Natural killer cell (primary cell): ENCODE data around the gene ADIPOR2. TPM values are rescaled to one million over a fixed set of nuclear protein-coding genes. Genes with fewer than 3 reads are reported as not detected.

Experiments
- ATAC-seq, 3 donors: fragments of 150-1000 bp in 2 of 3; fragments of 200-7000 bp in 1 of 3; cut with Tn5 transposase; 1 replicate in 1 of 3; 2 replicates in 2 of 3; pipeline ENCODE4 v1.10.0; 2021; ENCODE audit warnings: mild to moderate bottlenecking in 2 of 3, moderate library complexity in 2 of 3
- DNase-seq, 2 donors: peaks; one replicate each; pipeline versions ENCODE4 v3.0.0 to v3.0.0-alpha.2; 2013 to 2021; ENCODE audit warnings: mixed read lengths in 1 of 2
- H3K27ac ChIP-seq: one replicate; pipeline ENCODE4 v1.5.1; 2013; ENCODE audit warnings: mild to moderate bottlenecking, low read length
- H3K27me3 ChIP-seq: one replicate; pipeline ENCODE4 v1.6.1; 2013; ENCODE audit warnings: low read length; ENCODE audit not compliant: control insufficient read depth, insufficient read depth
- H3K36me3 ChIP-seq: one replicate; pipeline ENCODE4 v1.6.1; 2013; ENCODE audit warnings: low read length; ENCODE audit not compliant: control insufficient read depth, insufficient read depth
- H3K4me1 ChIP-seq: one replicate; pipeline ENCODE4 v1.6.1; 2013; ENCODE audit warnings: low read length; ENCODE audit not compliant: control insufficient read depth, insufficient read depth
- H3K4me3 ChIP-seq: one replicate; pipeline ENCODE4 v1.5.1; 2013; ENCODE audit warnings: low read length
- H3K9me3 ChIP-seq: one replicate; pipeline ENCODE4 v1.6.1; 2013; ENCODE audit warnings: low read length; ENCODE audit not compliant: control insufficient read depth, insufficient read depth
- H3K27ac Mint-ChIP-seq, 2 donors: one replicate each; pipeline ENCODE4 v1.8.0; 2022; ENCODE audit warnings: mild to moderate bottlenecking in 2 of 2, mixed read lengths in 2 of 2, moderate library complexity in 1 of 2
- H3K27me3 Mint-ChIP-seq, 2 donors: one replicate each; pipeline ENCODE4 v1.8.0; 2022; ENCODE audit warnings: low read depth in 2 of 2, mixed read lengths in 2 of 2
- H3K36me3 Mint-ChIP-seq: one replicate; pipeline ENCODE4 v1.8.0; 2022; ENCODE audit warnings: mixed read lengths
- H3K4me1 Mint-ChIP-seq, 2 donors: one replicate each; pipeline ENCODE4 v1.8.0; 2022; ENCODE audit warnings: mixed read lengths in 2 of 2
- H3K4me3 Mint-ChIP-seq: one replicate; pipeline ENCODE4 v1.8.0; 2022; ENCODE audit warnings: mild to moderate bottlenecking, moderate library complexity, mixed read lengths
- H3K9me3 Mint-ChIP-seq, 2 donors: one replicate each; pipeline ENCODE4 v1.8.0; 2022; ENCODE audit warnings: mixed read lengths in 2 of 2
- CTCF ChIP-seq: fragments of 200-600 bp; IDR thresholded peaks from one replicate; pipeline ENCODE4 v1.8.0; 2022; ENCODE audit warnings: antibody characterized with exemption
- WGBS: methylation state at CpG from one replicate; pipeline ENCODE4 v1.1.7; 2013; ENCODE audit warnings: missing lambda C conversion rate; ENCODE audit not compliant: insufficient coverage; 5-methylcytosine and 5-hydroxymethylcytosine counted together
- intact Hi-C: fragments of 100-400 bp; cut with micrococcal nuclease; formaldehyde crosslinking; loops from one replicate; pipeline ENCODE4 v1.14.2; 2022
- total RNA-seq, 4 donors: library from RNA; stranded (reverse); fragments of 120-200 nt in 1 of 4; gene quantifications; one replicate each; pipeline versions ENCODE4 v1.2.3 to v1.2.4, GENCODE V29; 2013 to 2022

Gene ADIPOR2
- total RNA-seq, 3 donors from 2014 or later (not counting 1 experiment from before 2014, with no cell fraction given): 38.6 to 48.3 (median 44.0) TPM

GRCh38 chr12:1758376-1758775, 67.5 kb downstream of the ADIPOR2 start:
- Histone ChIP-seq H3K27me3 (no peaks in the 10 kb centered on the region), H3K27ac (no peak overlapping the region), H3K36me3 (peaks cover 27% of the 10 kb centered on the region), H3K4me3 (no peak overlapping the region), H3K9me3 (no peaks in the 10 kb centered on the region), H3K4me1 (no peaks in the 10 kb centered on the region)
- peaks cover 11 to 15% of the 10 kb centered on the region in 2 donors for H3K4me1 Mint-ChIP-seq
- H3K27me3 Mint-ChIP-seq: no peaks in the 10 kb centered on the region
- no peak overlapping the region for H3K27ac Mint-ChIP-seq
- H3K36me3 Mint-ChIP-seq: no peaks in the 10 kb centered on the region
- ATAC-seq: no peak
- H3K9me3 Mint-ChIP-seq: no peaks in the 10 kb centered on the region
- 97% methylated on average over 2 of the region's 2 CpGs for WGBS
- TF ChIP-seq CTCF: no peak
- intact Hi-C loops: no loop called here
- no peak for DNase-seq
- no peak overlapping the region for H3K4me3 Mint-ChIP-seq

GRCh38 chr12:1758887-1759286, 68.0 kb downstream of the ADIPOR2 start:
- H3K27me3 ChIP-seq: no peaks in the 10 kb centered on the region
- DNase-seq (no peak), ATAC-seq (no peak)
- H3K9me3 Mint-ChIP-seq: no peaks in the 10 kb centered on the region
- intact Hi-C loops: no loop called here
- no peak overlapping the region for H3K4me3 Mint-ChIP-seq
- WGBS: 91% methylated on average over 3 of the region's 4 CpGs
- no peak overlapping the region for H3K4me3 ChIP-seq
- H3K27ac ChIP-seq: no peak overlapping the region
- H3K4me1 Mint-ChIP-seq: peaks cover 11 to 15% of the 10 kb centered on the region in 2 donors
- peaks cover 27% of the 10 kb centered on the region for H3K36me3 ChIP-seq
- H3K4me1 ChIP-seq: no peaks in the 10 kb centered on the region
- H3K9me3 ChIP-seq: no peaks in the 10 kb centered on the region
- H3K36me3 Mint-ChIP-seq: no peaks in the 10 kb centered on the region
- H3K27ac Mint-ChIP-seq: no peak overlapping the region
- H3K27me3 Mint-ChIP-seq: no peaks in the 10 kb centered on the region
- TF ChIP-seq CTCF: no peak

- 100% methylated on average over 1 of the region's 2 CpGs for WGBS
- TF ChIP-seq CTCF: no peak
- Mint-ChIP-seq H3K36me3 (no peaks in the 10 kb centered on the region), H3K9me3 (no peaks in the 10 kb centered on the region), H3K4me3 (no peak overlapping the region), H3K27ac (peak overlapping the region in 1 of 2 donors; percentile 37), H3K4me1 (peaks cover 18 to 20% of the 10 kb centered on the region in 2 donors), H3K27me3 (no peaks in the 10 kb centered on the region)
- Histone ChIP-seq H3K4me3 (no peak overlapping the region), H3K9me3 (no peaks in the 10 kb centered on the region), H3K27me3 (no peaks in the 10 kb centered on the region), H3K36me3 (peaks cover 16% of the 10 kb centered on the region), H3K4me1 (no peaks in the 10 kb centered on the region), H3K27ac (no peak overlapping the region)
- DNase-seq (no peak), ATAC-seq (no peak)
- intact Hi-C loops: no loop called here
These were observed 69.9 kb downstream of the ADIPOR2 start for GRCh38 chr12:1760566-1761382.
